H1 (cell line): ENCODE measurements around the gene RND2. TPM values are rescaled to one million over a fixed set of nuclear protein-coding genes. Genes with fewer than 3 reads are reported as not detected.

Experiments used
- CTCF ChIA-PET: fragments of 300-600 bp; sonication (Branson Sonifier 250); formaldehyde crosslinking; loops from one replicate; lab custom pipeline; 2021; ENCODE audit not compliant: partially characterized antibody; lab: Charles Lee
- POLR2A ChIA-PET: fragments of 300-600 bp; sonication (Branson Sonifier 250); formaldehyde crosslinking; loops from one replicate; lab custom pipeline; 2021; ENCODE audit warnings: inconsistent platforms; ENCODE audit not compliant: partially characterized antibody; lab: Charles Lee
- DNase-seq, 2 experiments: peaks; one replicate each; pipeline versions ENCODE4 v3.0.0 to v3.0.0-alpha.2; 2010 to 2022; ENCODE audit warnings: low spot score in 2 of 2, low read depth in 1 of 2, mixed read lengths in 1 of 2
- FAIRE-seq: peaks from 2 replicates; lab custom pipeline; 2011; peaks lifted over from hg19 to GRCh38; lab: Jason Lieb, UNC
- H2AFZ ChIP-seq: 2 replicates; pipeline ENCODE4 v1.8.1; 2012; ENCODE audit warnings: low read length, inconsistent platforms
- H2AK5ac ChIP-seq: 2 replicates; pipeline ENCODE4 v1.6.1; 2013; ENCODE audit warnings: low read depth, low read length
- H2BK120ac ChIP-seq: replicated peaks from 2 replicates; pipeline ENCODE3; 2013; ENCODE audit warnings: low read depth, low read length, inconsistent platforms
- H2BK12ac ChIP-seq: 2 replicates; pipeline ENCODE4 v1.6.1; 2013; ENCODE audit warnings: low read depth, low read length
- H2BK15ac ChIP-seq: 2 replicates; pipeline ENCODE4 v1.6.1; 2013; ENCODE audit warnings: low read length
- H2BK20ac ChIP-seq: 2 replicates; pipeline ENCODE4 v1.6.1; 2013; ENCODE audit warnings: low read length
- H2BK5ac ChIP-seq: 2 replicates; pipeline ENCODE4 v1.6.1; 2013; ENCODE audit warnings: low read depth, low read length
- H3K14ac ChIP-seq: 2 replicates; pipeline ENCODE4 v1.6.1; 2013; ENCODE audit warnings: inconsistent platforms; ENCODE audit not compliant: insufficient read length
- H3K18ac ChIP-seq: 2 replicates; pipeline ENCODE4 v1.6.1; 2013; ENCODE audit warnings: low read length; ENCODE audit errors: extremely low read depth
- H3K23ac ChIP-seq: 2 replicates; pipeline ENCODE4 v1.6.1; 2013; ENCODE audit warnings: inconsistent platforms; ENCODE audit not compliant: insufficient read length
- H3K23me2 ChIP-seq: 2 replicates; pipeline ENCODE4 v1.6.1; 2013; ENCODE audit warnings: low read depth, low read length
- H3K27ac ChIP-seq: 2 replicates; pipeline ENCODE4 v1.6.1; 2011; ENCODE audit warnings: low read depth, low read length, inconsistent platforms
- H3K27me3 ChIP-seq, 4 experiments: replicated peaks in 1 of 4; 1 replicate in 1 of 4; 2 replicates in 3 of 4; pipeline versions ENCODE4 v1.6.1 to v1.8.1; 2011 to 2013; ENCODE audit warnings: low read length in 3 of 4, mild to moderate bottlenecking in 3 of 4, inconsistent platforms in 2 of 4, mixed read lengths in 2 of 4, moderate library complexity in 1 of 4; ENCODE audit not compliant: control insufficient read depth in 3 of 4, insufficient read depth in 3 of 4; ENCODE audit errors: extremely low read depth in 1 of 4
- H3K36me3 ChIP-seq, 4 experiments: 2 replicates each; pipeline versions ENCODE4 v1.6.1 to v1.8.1; 2011 to 2013; ENCODE audit warnings: mild to moderate bottlenecking in 4 of 4, low read length in 3 of 4, moderate library complexity in 2 of 4, control low read depth in 1 of 4, inconsistent platforms in 1 of 4; ENCODE audit not compliant: insufficient read depth in 4 of 4, control insufficient read depth in 2 of 4
- H3K4ac ChIP-seq: replicated peaks from 2 replicates; pipeline ENCODE3; 2013; ENCODE audit warnings: low read length, low read depth, mixed read lengths, inconsistent platforms; ENCODE audit not compliant: insufficient read length
- H3K4me1 ChIP-seq, 4 experiments: replicated peaks in 1 of 4; 1 replicate in 1 of 4; 2 replicates in 3 of 4; pipeline versions ENCODE4 v1.6.1 to v1.8.1; 2011 to 2013; ENCODE audit warnings: low read length in 3 of 4, inconsistent platforms in 2 of 4, mixed read lengths in 1 of 4; ENCODE audit not compliant: insufficient read depth in 4 of 4, control insufficient read depth in 3 of 4
- H3K4me2 ChIP-seq, 2 experiments: 2 replicates each; pipeline versions ENCODE4 v1.6.1 to v1.8.1; 2011 to 2013; ENCODE audit warnings: low read depth in 2 of 2, low read length in 2 of 2, control low read depth in 1 of 2, inconsistent platforms in 1 of 2, mild to moderate bottlenecking in 1 of 2; ENCODE audit not compliant: insufficient read depth in 1 of 2
- H3K4me3 ChIP-seq, 4 experiments: fragments of 200-600, 300-600 bp in 1 of 4; sonication (generic), shearing (Covaris generic), sonication (Bioruptor Twin) in 1 of 4; 2 replicates each; pipeline versions ENCODE4 v1.5.1 to v1.8.1; 2011 to 2016; ENCODE audit warnings: low read length in 4 of 4, low read depth in 3 of 4, control low read depth in 2 of 4, inconsistent platforms in 2 of 4, mild to moderate bottlenecking in 2 of 4, mixed read lengths in 1 of 4, moderate library complexity in 1 of 4; ENCODE audit not compliant: insufficient read depth in 2 of 4; ENCODE audit errors: extremely low read depth in 1 of 4
- H3K56ac ChIP-seq: replicated peaks from 2 replicates; pipeline ENCODE3; 2013; ENCODE audit warnings: low read depth, mild to moderate bottlenecking, mixed read lengths, low read length, inconsistent platforms; ENCODE audit not compliant: insufficient read length
- H3K79me1 ChIP-seq: 2 replicates; pipeline ENCODE4 v1.6.1; 2013; ENCODE audit warnings: low read depth, low read length, control low read depth
- H3K79me2 ChIP-seq, 2 experiments: 2 replicates each; pipeline versions ENCODE4 v1.6.1 to v1.8.1; 2012 to 2013; ENCODE audit warnings: low read length in 2 of 2, mild to moderate bottlenecking in 2 of 2, inconsistent platforms in 1 of 2; ENCODE audit not compliant: insufficient read depth in 2 of 2, control insufficient read depth in 1 of 2
- H3K9ac ChIP-seq, 4 experiments: replicated peaks in 1 of 4; 1 replicate in 1 of 4; 2 replicates in 3 of 4; pipeline versions ENCODE4 v1.6.1 to v1.8.1; 2011 to 2013; ENCODE audit warnings: low read depth in 3 of 4, low read length in 3 of 4, control low read depth in 2 of 4, mild to moderate bottlenecking in 2 of 4, moderate library complexity in 2 of 4, inconsistent platforms in 1 of 4; ENCODE audit errors: extremely low read depth in 1 of 4
- H3K9me3 ChIP-seq, 2 experiments: 2 replicates each; pipeline versions ENCODE4 v1.6.1 to v1.8.1; 2012 to 2013; ENCODE audit warnings: mild to moderate bottlenecking in 2 of 2, moderate library complexity in 2 of 2, control low read depth in 1 of 2, inconsistent platforms in 1 of 2, low read depth in 1 of 2, low read length in 1 of 2, mixed read lengths in 1 of 2; ENCODE audit not compliant: insufficient read depth in 2 of 2
- H4K20me1 ChIP-seq, 2 experiments: replicated peaks in 1 of 2; 2 replicates each; pipeline versions ENCODE3 to v1.8.1; 2011 to 2013; ENCODE audit warnings: inconsistent platforms in 2 of 2, low read length in 2 of 2, mild to moderate bottlenecking in 1 of 2; ENCODE audit not compliant: insufficient read depth in 2 of 2, control insufficient read depth in 1 of 2
- H4K5ac ChIP-seq: 2 replicates; pipeline ENCODE4 v1.6.1; 2013; ENCODE audit warnings: low read length, low read depth, mixed read lengths, inconsistent platforms; ENCODE audit not compliant: insufficient read length
- H4K8ac ChIP-seq: 2 replicates; pipeline ENCODE4 v1.8.0; 2013; ENCODE audit warnings: mild to moderate bottlenecking, moderate library complexity, low read length, inconsistent platforms; ENCODE audit not compliant: insufficient read depth; ENCODE audit errors: extremely low read depth
- H4K91ac ChIP-seq: replicated peaks from 2 replicates; pipeline ENCODE3; 2013; ENCODE audit warnings: low read length, mixed read lengths, inconsistent platforms; ENCODE audit not compliant: insufficient read length
- SRF ChIP-seq: IDR thresholded peaks from 2 replicates; pipeline ENCODE4 v1.6.1; 2011; ENCODE audit warnings: mild to moderate bottlenecking, low read depth, low read length, moderate library complexity
- WGBS, 2 experiments: shearing (Covaris generic) in 1 of 2; methylation state at CpG; one replicate each; pipeline versions ENCODE4 v1.1.6 to v1.1.7; 2013 to 2015; ENCODE audit warnings: low lambda C conversion rate in 2 of 2, mixed read lengths in 2 of 2, inconsistent platforms in 1 of 2, low coverage in 1 of 2, missing lambda C conversion rate in 1 of 2; ENCODE audit not compliant: insufficient replicate concordance in 2 of 2, insufficient coverage in 1 of 2, insufficient read length in 1 of 2; ENCODE audit errors: extremely low coverage in 1 of 2, missing lambda C conversion rate in 1 of 2; 5-methylcytosine and 5-hydroxymethylcytosine counted together
- polyA plus RNA-seq, 7 experiments: library from polyadenylated mRNA; depleted of rRNA in 3 of 7; stranded (reverse) in 5 of 7; unstranded in 2 of 7; fragments of >200 nt in 5 of 7; fragments of 200-250 nt in 2 of 7; gene quantifications; 1 replicate in 5 of 7; 2 replicates in 1 of 7; 4 replicates in 1 of 7; pipeline versions ENCODE4 v1.2.1 to v1.2.3, GENCODE V29; 2011 to 2013; ENCODE audit warnings: missing spikeins in 2 of 7, mixed read lengths in 2 of 7
- total RNA-seq: library from RNA; stranded (reverse); fragmentation: NEBNext Ultra II Directional; extraction: Animal tissue kit (Norgen Biotek cat#: 25700); gene quantifications from 2 replicates; pipeline ENCODE4 v1.2.1, GENCODE V29; 2021

The RND2 gene
- total and polyA plus RNA-seq, 2 of the 8 experiments (the other 6 are each of a cell fraction or from before 2014, with no cell fraction given), result 51.3 to 61.4 TPM

DNA sequence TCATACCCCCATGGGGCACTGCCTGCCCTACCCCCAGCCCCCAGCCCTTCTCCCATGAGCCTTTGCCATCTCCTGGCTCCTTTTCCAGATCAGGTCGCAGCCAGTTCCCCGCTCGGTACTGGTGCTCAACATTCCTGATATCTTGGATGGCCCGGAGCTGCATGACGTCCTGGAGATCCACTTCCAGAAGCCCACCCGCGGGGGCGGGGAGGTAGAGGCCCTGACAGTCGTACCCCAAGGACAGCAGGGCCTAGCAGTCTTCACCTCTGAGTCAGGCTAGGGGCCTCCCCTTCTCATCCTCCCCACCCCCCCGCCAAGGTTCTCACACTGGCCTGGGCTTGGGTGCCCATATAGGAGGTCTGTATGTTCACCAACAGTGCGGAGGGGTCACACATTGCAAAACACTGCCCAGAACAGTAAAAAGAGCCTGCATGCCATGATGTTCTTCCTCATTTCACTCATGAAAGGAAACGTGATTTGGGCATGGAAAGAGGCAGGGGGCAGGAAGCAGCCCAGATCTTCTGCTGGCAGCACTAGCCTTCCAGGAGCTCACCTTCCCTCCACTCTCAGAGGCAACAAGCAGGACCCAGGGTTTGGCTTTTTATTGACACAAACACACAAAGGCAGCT is 10.9 kb upstream of the RND2 start:
- H4K20me1 ChIP-seq, result peaks cover 12% of the 10 kb centered on the region in 2 experiments
- H3K14ac ChIP-seq, result no peak overlapping the region
- 92% methylated on average over 12 of the region's 12 CpGs; no CpG with 5 or more reads in 1 of the 2 experiments for WGBS, 2 experiments
- H3K79me1 ChIP-seq, result peaks cover 10% of the 10 kb centered on the region; the same call in 1 of the 2 replicates
- no peak overlapping the region for H3K4me2 ChIP-seq
- H2BK15ac ChIP-seq, result no peak overlapping the region
- no peak overlapping the region for H4K5ac ChIP-seq
- H2BK20ac ChIP-seq, result no peak overlapping the region
- no peak overlapping the region for H3K56ac ChIP-seq
- H3K23me2 ChIP-seq, result no peaks in the 10 kb centered on the region; the same call in 1 of the 2 replicates
- H2BK12ac ChIP-seq, result no peak overlapping the region
- no peak overlapping the region; the same call in 1 of the 2 replicates for H4K8ac ChIP-seq
- H3K9me3 ChIP-seq, result no peaks in the 10 kb centered on the region
- H3K4me1 ChIP-seq, result peaks cover 2 to 9% (median 4%) of the 10 kb centered on the region in 4 experiments; a peak in 6 of 7 replicates
- H3K23ac ChIP-seq, result no peak overlapping the region
- no peak overlapping the region for H2AFZ ChIP-seq
- no peak overlapping the region for H3K18ac ChIP-seq
- CTCF ChIA-PET, result interaction anchor here (0.5 to 1.3 kb wide), 5 partner anchors 8 to 257 kb away, joined by 3 read pairs; no protein-coding TSS in a partner anchor
- DNase-seq, result no peak
- H3K79me2 ChIP-seq, result peaks cover 0 to 15% of the 10 kb centered on the region in 2 experiments; a peak in 2 of 4 replicates
- H2AK5ac ChIP-seq, result no peak overlapping the region
- H4K91ac ChIP-seq, result no peak overlapping the region
- no peak overlapping the region for H3K4me3 ChIP-seq
- H2BK120ac ChIP-seq, result no peak overlapping the region
- no peak overlapping the region for H3K27ac ChIP-seq
- H3K9ac ChIP-seq, result no peak overlapping the region
- H3K36me3 ChIP-seq, result peaks cover 6 to 35% (median 12%) of the 10 kb centered on the region in 4 experiments; a peak in 7 of 8 replicates
- H3K4ac ChIP-seq, result no peak overlapping the region
- 0 out of 2 replicates have a peak overlapping the region, but pooled peaks have one; percentile 44 for H2BK5ac ChIP-seq
- FAIRE-seq, result no peak
- POLR2A ChIA-PET, result interaction anchor here (1.0 to 7.5 kb wide), 9 partner anchors 8 to 301 kb away, joined by 3 to 104 read pairs (median 4); partner anchors contain the start of genes IFI35, RPL27, TMEM106A and VAT1
- H3K27me3 ChIP-seq, result no peaks in the 10 kb centered on the region
- TF ChIP-seq SRF, result no peak
